Nephron progenitor cell (in vitro differentiated cells): ENCODE data around the gene JAG1.

Experiments used
- DNase-seq: peaks from one replicate; pipeline ENCODE4 v3.0.0; 2021
- H3K27ac Mint-ChIP-seq: 2 replicates; pipeline ENCODE4 v1.8.0; 2021; ENCODE audit warnings: mild to moderate bottlenecking, moderate library complexity, mixed read lengths
- H3K27me3 Mint-ChIP-seq: 2 replicates; pipeline ENCODE4 v1.8.0; 2021; ENCODE audit warnings: mild to moderate bottlenecking, low read depth, mixed read lengths; ENCODE audit not compliant: poor library complexity
- H3K36me3 Mint-ChIP-seq: 2 replicates; pipeline ENCODE4 v1.8.0; 2021; ENCODE audit warnings: low read depth, mixed read lengths
- H3K4me1 Mint-ChIP-seq: 2 replicates; pipeline ENCODE4 v1.8.0; 2021; ENCODE audit warnings: mixed read lengths
- H3K4me3 Mint-ChIP-seq: 2 replicates; pipeline ENCODE4 v1.8.0; 2021; ENCODE audit warnings: mild to moderate bottlenecking, moderate library complexity, mixed read lengths
- H3K9me3 Mint-ChIP-seq: 2 replicates; pipeline ENCODE4 v1.8.0; 2021; ENCODE audit warnings: mild to moderate bottlenecking, moderate library complexity, mixed read lengths
- TF ChIP-seq, protein P1 (sequence below): fragments of 200-600 bp; sonication (generic); IDR thresholded peaks from 2 replicates; pipeline ENCODE4 v1.5.0; 2021; ENCODE audit warnings: antibody characterized with exemption

JAG1 gene

DNA sequence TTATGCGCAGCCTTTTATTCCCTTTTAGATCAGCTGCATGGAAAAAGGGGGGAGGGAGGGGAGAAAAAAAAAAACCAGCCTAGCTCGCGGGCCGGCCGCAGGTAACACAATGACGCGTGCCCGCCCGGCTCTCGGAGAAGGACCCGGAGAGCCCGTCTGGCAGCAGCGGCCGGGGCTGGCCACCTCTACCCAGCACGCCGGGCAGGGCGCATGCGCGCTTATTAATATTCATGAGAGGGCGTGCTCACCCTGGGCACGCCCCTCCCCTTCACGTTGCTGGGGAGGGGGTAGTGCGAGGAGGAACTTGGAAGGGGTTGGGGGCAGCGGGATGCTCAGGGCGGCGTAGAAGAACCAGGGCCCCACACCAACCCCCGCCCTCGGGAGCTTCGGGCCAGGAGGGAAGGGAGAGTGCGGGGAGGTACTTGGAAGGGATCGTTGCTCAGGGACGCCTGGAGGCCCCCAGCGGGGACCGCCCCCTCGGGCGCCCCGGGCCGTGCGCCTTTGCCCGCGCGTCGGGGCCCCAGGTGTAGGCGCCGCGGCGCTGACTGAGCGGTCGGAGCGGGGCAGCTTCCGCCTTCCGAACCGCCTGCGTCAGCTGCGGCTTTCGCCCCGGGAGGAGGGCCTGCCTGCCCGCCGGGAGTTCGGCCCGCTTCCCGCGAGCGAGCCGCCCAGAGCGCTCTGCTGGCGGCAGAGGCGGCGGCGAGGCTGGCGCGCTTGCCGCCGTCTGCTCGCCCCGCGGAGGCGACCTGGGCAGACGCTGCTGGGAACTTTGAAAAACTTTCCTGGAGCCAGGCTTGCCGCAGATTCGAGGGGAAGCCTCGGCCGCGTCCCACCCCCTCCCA is at the start of gene JAG1:
JAG1 (minus strand) TSS at position 158 of the 842 bp plus-strand sequence. CDS start 469 bp downstream, outside the sequence.
- Mint-ChIP-seq H3K9me3 (no peaks in the 10 kb centered on the region), H3K36me3 (peaks cover 5% of the 10 kb centered on the region), H3K27ac (peak within 1 kb of the TSS; percentile 100), H3K4me3 (peak within 1 kb of the TSS; percentile 100), H3K4me1 (peaks cover 58% of the 10 kb centered on the region), H3K27me3 (peaks cover 4% of the 10 kb centered on the region)
- TF ChIP-seq, protein P1, sequence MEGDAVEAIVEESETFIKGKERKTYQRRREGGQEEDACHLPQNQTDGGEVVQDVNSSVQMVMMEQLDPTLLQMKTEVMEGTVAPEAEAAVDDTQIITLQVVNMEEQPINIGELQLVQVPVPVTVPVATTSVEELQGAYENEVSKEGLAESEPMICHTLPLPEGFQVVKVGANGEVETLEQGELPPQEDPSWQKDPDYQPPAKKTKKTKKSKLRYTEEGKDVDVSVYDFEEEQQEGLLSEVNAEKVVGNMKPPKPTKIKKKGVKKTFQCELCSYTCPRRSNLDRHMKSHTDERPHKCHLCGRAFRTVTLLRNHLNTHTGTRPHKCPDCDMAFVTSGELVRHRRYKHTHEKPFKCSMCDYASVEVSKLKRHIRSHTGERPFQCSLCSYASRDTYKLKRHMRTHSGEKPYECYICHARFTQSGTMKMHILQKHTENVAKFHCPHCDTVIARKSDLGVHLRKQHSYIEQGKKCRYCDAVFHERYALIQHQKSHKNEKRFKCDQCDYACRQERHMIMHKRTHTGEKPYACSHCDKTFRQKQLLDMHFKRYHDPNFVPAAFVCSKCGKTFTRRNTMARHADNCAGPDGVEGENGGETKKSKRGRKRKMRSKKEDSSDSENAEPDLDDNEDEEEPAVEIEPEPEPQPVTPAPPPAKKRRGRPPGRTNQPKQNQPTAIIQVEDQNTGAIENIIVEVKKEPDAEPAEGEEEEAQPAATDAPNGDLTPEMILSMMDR, result no peak
- DNase-seq, result peak; percentile 95

DNA sequence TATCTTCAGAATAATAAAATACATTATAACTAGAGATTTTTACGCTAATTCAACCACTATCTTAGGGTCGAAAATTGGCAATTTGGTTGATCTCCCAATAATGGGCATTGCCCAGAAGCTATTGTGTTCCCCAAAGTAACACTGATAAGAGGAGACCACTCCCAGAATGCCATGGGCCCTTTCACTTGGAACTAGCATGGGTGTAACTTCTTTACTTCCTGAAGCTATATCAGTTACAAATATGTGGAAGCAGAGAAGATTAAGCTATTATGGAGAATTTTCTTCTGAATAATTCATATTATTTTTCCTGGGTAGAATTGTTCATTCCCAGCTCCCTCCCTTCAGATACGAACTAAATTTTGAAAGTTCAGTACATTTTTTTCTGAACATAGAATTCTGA is 48.2 kb upstream of the JAG1 start:
- H3K9me3 Mint-ChIP-seq, result no peaks in the 10 kb centered on the region
- H3K4me1 Mint-ChIP-seq, result peaks cover 60% of the 10 kb centered on the region
- TF ChIP-seq, protein P1, result no peak

DNA sequence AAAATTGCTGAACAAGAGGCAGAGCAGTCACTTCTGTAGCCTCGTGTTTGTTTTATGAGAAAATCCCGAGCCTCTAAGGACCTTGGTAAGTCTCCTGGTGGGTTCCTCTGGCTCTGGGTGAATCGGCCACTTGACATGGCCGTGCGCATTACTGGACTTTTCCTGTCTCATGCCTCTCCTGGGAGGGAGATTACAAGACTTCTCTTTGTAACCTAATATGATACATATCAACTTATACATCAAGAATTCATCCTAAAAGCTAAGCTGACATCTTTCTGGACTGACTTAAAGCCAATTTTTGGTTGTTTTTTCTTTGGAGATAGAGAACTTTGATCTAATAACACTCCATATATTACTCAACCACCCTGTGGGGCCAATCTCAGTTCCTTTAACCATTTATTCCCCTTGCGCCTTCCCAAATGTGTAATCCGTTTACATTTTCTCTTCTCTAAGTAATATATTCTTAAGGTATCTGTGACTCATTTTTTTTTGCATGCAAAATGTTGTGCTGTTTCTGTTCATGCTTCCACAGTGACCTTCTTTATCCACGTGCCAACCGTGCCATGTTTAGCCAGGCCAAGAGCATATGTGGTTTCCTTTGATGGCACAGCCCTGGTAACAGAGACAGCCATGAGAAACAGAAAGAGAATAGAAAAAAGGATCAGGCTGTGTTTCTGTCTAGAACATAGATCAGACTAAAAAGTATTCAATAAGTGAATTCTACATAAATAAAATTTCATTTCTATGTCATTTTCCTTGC is 47.5 kb upstream of the JAG1 start:
- Mint-ChIP-seq H3K36me3 (no peaks in the 10 kb centered on the region), H3K27me3 (peaks cover 7% of the 10 kb centered on the region), H3K27ac (peak overlapping the region; percentile 58), H3K4me3 (no peak overlapping the region), H3K9me3 (no peaks in the 10 kb centered on the region), H3K4me1 (peaks cover 67% of the 10 kb centered on the region)
- DNase-seq, result no peak
- TF ChIP-seq, protein P1, result no peak

More for the DNA sequence above, 48.2 kb upstream of the JAG1 start:
- Mint-ChIP-seq H3K4me3 (no peak overlapping the region), H3K27ac (no peak overlapping the region), H3K36me3 (no peaks in the 10 kb centered on the region), H3K27me3 (peaks cover 7% of the 10 kb centered on the region)
- no peak for DNase-seq

DNA sequence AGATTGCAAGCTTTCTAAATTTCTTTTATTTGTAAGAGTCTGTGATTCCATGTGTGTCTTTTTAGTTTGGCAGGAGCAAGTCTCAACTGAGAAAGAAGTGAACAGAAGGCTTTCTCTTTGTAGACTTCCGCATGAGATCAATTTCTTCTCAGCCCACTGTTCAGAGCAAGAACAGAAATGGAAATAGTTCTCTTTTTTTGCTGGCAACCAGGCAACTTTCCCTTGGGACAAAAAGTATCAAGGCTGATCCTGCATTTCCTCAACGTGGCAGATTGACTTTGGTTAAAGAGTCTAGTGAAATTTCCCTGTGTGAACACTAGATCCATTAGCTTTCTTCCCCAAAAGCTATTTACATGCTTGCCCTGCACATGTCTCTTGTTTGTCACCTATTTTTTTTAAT is 46.8 kb upstream of the JAG1 start:
- Mint-ChIP-seq H3K4me3 (no peak overlapping the region), H3K4me1 (peaks cover 72% of the 10 kb centered on the region), H3K36me3 (no peaks in the 10 kb centered on the region), H3K27ac (peak overlapping the region; percentile 14), H3K9me3 (no peaks in the 10 kb centered on the region), H3K27me3 (peaks cover 7% of the 10 kb centered on the region)
- DNase-seq, result no peak
- TF ChIP-seq, protein P1, result no peak

DNA sequence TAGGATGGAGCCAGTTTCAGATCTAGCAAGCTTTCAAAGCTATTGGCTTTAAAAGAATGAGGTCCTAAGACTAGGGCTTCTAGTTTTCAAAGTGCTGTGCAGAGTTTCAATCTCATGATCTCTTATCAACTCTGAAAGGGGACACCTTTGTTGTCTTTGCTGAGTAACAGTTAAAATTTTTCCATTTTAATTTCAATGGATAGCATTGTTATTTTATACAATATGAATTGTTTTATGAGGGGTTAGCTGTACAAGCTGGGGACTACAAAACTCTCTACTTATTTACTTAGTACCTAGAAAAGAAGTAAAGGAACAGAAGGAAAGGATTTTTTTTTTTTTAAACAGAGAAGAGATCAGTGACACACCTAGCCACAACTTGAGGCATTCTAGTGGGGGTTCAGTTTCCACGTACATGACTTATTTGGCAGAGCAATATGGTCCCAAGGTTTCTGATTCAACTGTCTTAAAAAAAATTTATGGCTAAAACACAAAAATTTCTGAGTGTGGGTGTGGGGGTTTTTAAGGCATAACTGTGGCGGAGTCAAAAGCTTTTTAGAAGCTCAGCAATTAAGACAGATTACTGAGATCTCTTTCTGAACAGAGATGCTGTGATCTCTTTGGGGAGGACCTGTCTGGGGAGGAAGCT is 46.1 kb upstream of the JAG1 start:
- Mint-ChIP-seq H3K9me3 (no peaks in the 10 kb centered on the region), H3K4me1 (peaks cover 74% of the 10 kb centered on the region), H3K27me3 (peaks cover 5% of the 10 kb centered on the region), H3K4me3 (no peak overlapping the region), H3K36me3 (no peaks in the 10 kb centered on the region), H3K27ac (no peak overlapping the region)
- DNase-seq, result no peak
- TF ChIP-seq, protein P1, result no peak
